Gastroesophageal sphincter (tissue), 4 donors: ENCODE measurements around the gene RFTN1. TPM values are rescaled to one million over a fixed set of nuclear protein-coding genes. Genes with fewer than 3 reads are reported as not detected.

Experiments used
- ATAC-seq: fragments of 150-250 bp; one replicate; pipeline ENCODE4 v1.9.1; 2016; ENCODE audit warnings: mild to moderate bottlenecking, moderate library complexity
- H3K27ac ChIP-seq, 4 donors: fragments of 200-600 bp; sonication (generic) in 3 of 4; 1 replicate in 3 of 4; 2 replicates in 1 of 4; pipeline ENCODE4 v1.5.1; 2016 to 2019
- H3K27me3 ChIP-seq: fragments of 200-600 bp; sonication (generic); one replicate; pipeline ENCODE4 v1.5.1; 2019
- H3K36me3 ChIP-seq, 2 donors: fragments of 200-600 bp; sonication (generic); one replicate each; pipeline ENCODE4 v1.5.1; 2019; ENCODE audit warnings: control low read depth in 1 of 2
- H3K4me1 ChIP-seq, 3 donors: fragments of 200-600 bp; sonication (generic); 1 replicate in 2 of 3; 2 replicates in 1 of 3; pipeline ENCODE4 v1.5.1; 2016 to 2019; ENCODE audit warnings: control low read depth in 2 of 3
- H3K4me3 ChIP-seq, 2 donors: fragments of 200-600 bp; sonication (generic); one replicate each; pipeline ENCODE4 v1.5.1; 2019; ENCODE audit warnings: mild to moderate bottlenecking in 1 of 2, moderate library complexity in 1 of 2
- H3K9me3 ChIP-seq, 3 donors: fragments of 200-600 bp; sonication (generic); one replicate each; pipeline ENCODE4 v1.5.1; 2017 to 2019; ENCODE audit warnings: control low read depth in 2 of 3
- CTCF ChIP-seq, 4 experiments: fragments of 200-600 bp in 2 of 4; fragments of 450-650 bp in 2 of 4; sonication (generic) in 1 of 4; IDR thresholded peaks; one replicate each; pipeline ENCODE4 v1.5.1; 2017 to 2019; ENCODE audit warnings: antibody characterized with exemption in 4 of 4, mild to moderate bottlenecking in 2 of 4, moderate library complexity in 2 of 4
- EP300 ChIP-seq: sonication (generic); formaldehyde crosslinking; IDR thresholded peaks from one replicate; pipeline ENCODE4 v1.6.1; 2017; ENCODE audit warnings: antibody characterized with exemption, mild to moderate bottlenecking
- POLR2A ChIP-seq, 2 donors: fragments of 450-650 bp; IDR thresholded peaks; one replicate each; pipeline ENCODE4 v1.6.1; 2017; ENCODE audit warnings: antibody characterized with exemption in 2 of 2, mild to moderate bottlenecking in 2 of 2, moderate library complexity in 1 of 2
- POLR2AphosphoS5 ChIP-seq: sonication (generic); formaldehyde crosslinking; IDR thresholded peaks from one replicate; pipeline ENCODE4 v1.6.1; 2017; ENCODE audit warnings: antibody characterized with exemption
- WGBS, 2 donors: methylation state at CpG; one replicate each; pipeline ENCODE4 v1.1.5; 2018; ENCODE audit warnings: low coverage in 1 of 2; 5-methylcytosine and 5-hydroxymethylcytosine counted together
- total RNA-seq, 4 donors: library from RNA; depleted of rRNA; stranded (reverse); fragments of >200 nt; gene quantifications; one replicate each; pipeline ENCODE4 v1.1.0, GENCODE V29; 2016

Gene RFTN1
- total RNA-seq, 4 donors from 2014 or later, result 30.6 to 110 (median 68.2) TPM

- Histone ChIP-seq H3K4me3 (no peak overlapping the region), H3K27ac (peak overlapping the region in 1 of 4 donors; percentile 8), H3K4me1 (peaks cover 4 to 51% (median 9%) of the 10 kb centered on the region in 3 donors), H3K36me3 (no peaks in the 10 kb centered on the region), H3K27me3 (no peaks in the 10 kb centered on the region), H3K9me3 (no peaks in the 10 kb centered on the region)
- ATAC-seq, result no peak
- TF ChIP-seq CTCF (IDR thresholded peaks at IDR 0.05) (no peak), POLR2A (IDR thresholded peaks at IDR 0.05) (no peak), EP300 (no peak), POLR2AphosphoS5 (no peak)
- 25 to 30% methylated on average over 3 of the region's 3 CpGs for WGBS, 2 donors
Observed at GRCh38 chr3:16464511-16465148, 48.9 kb downstream of the RFTN1 start.

GRCh38 chr3:16463914-16464313 is 49.6 kb downstream of the RFTN1 start:
- TF ChIP-seq POLR2AphosphoS5 (no peak), EP300 (no peak), POLR2A (IDR thresholded peaks at IDR 0.05) (no peak)
- WGBS, 2 donors, result 47 to 80% methylated on average over 4 to 5 of the region's 5 CpGs
- Histone ChIP-seq H3K27ac (no peak overlapping the region), H3K4me3 (no peak overlapping the region), H3K27me3 (no peaks in the 10 kb centered on the region), H3K9me3 (no peaks in the 10 kb centered on the region), H3K36me3 (no peaks in the 10 kb centered on the region), H3K4me1 (peaks cover 4 to 44% (median 9%) of the 10 kb centered on the region in 3 donors)
- ATAC-seq, result no peak

GRCh38 chr3:16463119-16463518 is 50.4 kb downstream of the RFTN1 start:
- Histone ChIP-seq H3K27ac (no peak overlapping the region), H3K9me3 (no peaks in the 10 kb centered on the region), H3K4me1 (peaks cover 3 to 36% (median 9%) of the 10 kb centered on the region in 3 donors), H3K36me3 (no peaks in the 10 kb centered on the region), H3K4me3 (no peak overlapping the region), H3K27me3 (no peaks in the 10 kb centered on the region)
- 60 to 79% methylated on average over 1 of the region's 1 CpG for WGBS, 2 donors
- TF ChIP-seq POLR2A (IDR thresholded peaks at IDR 0.05), result no peak
- no peak for TF ChIP-seq EP300
- TF ChIP-seq CTCF (IDR thresholded peaks at IDR 0.05), result no peak
- no peak for TF ChIP-seq POLR2AphosphoS5
- no peak for ATAC-seq

- H3K36me3 ChIP-seq, result no peaks in the 10 kb centered on the region
- peaks cover 0 to 32% (median 9%) of the 10 kb centered on the region in 3 donors for H3K4me1 ChIP-seq
- H3K4me3 ChIP-seq, result no peak overlapping the region
- ATAC-seq, result no peak
- no peak overlapping the region for H3K27ac ChIP-seq
- TF ChIP-seq CTCF (IDR thresholded peaks at IDR 0.05) (no peak), EP300 (no peak), POLR2AphosphoS5 (no peak)
- H3K9me3 ChIP-seq, result no peaks in the 10 kb centered on the region
- H3K27me3 ChIP-seq, result no peaks in the 10 kb centered on the region
- WGBS, 2 donors, result 78 to 100% methylated on average over 3 to 5 of the region's 5 CpGs
Observed at GRCh38 chr3:16462679-16463078, 50.8 kb downstream of the RFTN1 start.

- TF ChIP-seq POLR2A (IDR thresholded peaks at IDR 0.05) (no peak), CTCF (IDR thresholded peaks at IDR 0.05) (no peak), POLR2AphosphoS5 (no peak), EP300 (no peak)
- H3K4me3 ChIP-seq, result no peak overlapping the region
- H3K27me3 ChIP-seq, result no peaks in the 10 kb centered on the region
- no peak overlapping the region for H3K27ac ChIP-seq
- no peak for ATAC-seq
- H3K9me3 ChIP-seq, result no peaks in the 10 kb centered on the region
- no peaks in the 10 kb centered on the region for H3K36me3 ChIP-seq
- 63 to 92% methylated on average over 1 to 3 of the region's 3 CpGs for WGBS, 2 donors
- peaks cover 5 to 36% (median 6%) of the 10 kb centered on the region in 3 donors for H3K4me1 ChIP-seq
Observed at GRCh38 chr3:16461463-16462245, 51.8 kb downstream of the RFTN1 start.
